ENCODE measurements around the gene BSN.

GRCh38 chr3:49629451-49629850 lies 75.2 kb downstream of the BSN start:
- TF ChIP-seq POLR2AphosphoS5 (IDR thresholded peaks at IDR 0.05; ENCODE audit: insufficient read depth, low read depth, low read length) (no peak), CTCF (IDR thresholded peaks at IDR 0.05; ENCODE audit: extremely low read depth in 1 of 2, insufficient read depth in 1 of 2, low read depth in 1 of 2, low read length in 2 of 2) (no peak), POLR2A (IDR thresholded peaks at IDR 0.05; ENCODE audit: low read depth, low read length) (no peak), MAX (IDR thresholded peaks at IDR 0.05; ENCODE audit: insufficient read depth, insufficient read length) (no peak)

All from endothelial cell of umbilical vein (primary cell).